HepG2 (cell line): ENCODE measurements around the gene CHD2. TPM values are rescaled to one million over a fixed set of nuclear protein-coding genes. Genes with fewer than 3 reads are reported as not detected.

Experiments
- HNRNPH1 ChIP-seq: fragments of 200-400 bp; formaldehyde crosslinking; optimal IDR thresholded peaks from 2 replicates; pipeline ENCODE3; 2017; ENCODE audit warnings: mild to moderate bottlenecking, low read depth, low read length
- HNRNPUL1 ChIP-seq: fragments of 200-400 bp; formaldehyde crosslinking; IDR thresholded peaks from 2 replicates; pipeline ENCODE4 v1.6.1; 2017; ENCODE audit warnings: low read depth, mild to moderate bottlenecking, low read length, moderate library complexity
- JARID2 ChIP-seq: sonication (generic); formaldehyde crosslinking; IDR thresholded peaks from 2 replicates; pipeline ENCODE4 v1.8.1; 2023; ENCODE audit warnings: missing genetic modification reagents, inconsistent platforms; ENCODE audit not compliant: insufficient replicate concordance
- MAFF ChIP-seq: IDR thresholded peaks from 2 replicates; pipeline ENCODE4 v1.6.1; 2011; ENCODE audit warnings: low read depth, low read length, improper control_type of control experiment
- NFKBIZ ChIP-seq: IDR thresholded peaks from 2 replicates; pipeline ENCODE4 v1.6.1; 2018; ENCODE audit warnings: missing genetic modification reagents, missing compliant biosample characterization
- NR3C1 ChIP-seq: sonication (generic); formaldehyde crosslinking; IDR thresholded peaks from 2 replicates; pipeline ENCODE4 v1.4.0; 2020; ENCODE audit warnings: missing genetic modification reagents
- UBTF ChIP-seq: sonication (generic); formaldehyde crosslinking; IDR thresholded peaks from 2 replicates; pipeline ENCODE4 v1.4.0; 2020; ENCODE audit warnings: mild to moderate bottlenecking, missing genetic modification reagents
- ZNF317 ChIP-seq: sonication (generic); formaldehyde crosslinking; IDR thresholded peaks from 2 replicates; pipeline ENCODE4 v1.5.0; 2020; ENCODE audit warnings: mild to moderate bottlenecking, missing genetic modification reagents
- ZNF34 ChIP-seq: sonication (generic); formaldehyde crosslinking; IDR thresholded peaks from 2 replicates; pipeline ENCODE4 v1.4.0; 2020; ENCODE audit warnings: mild to moderate bottlenecking, missing genetic modification reagents, borderline replicate concordance
- ZNF605 ChIP-seq: sonication (generic); formaldehyde crosslinking; IDR thresholded peaks from 2 replicates; pipeline ENCODE4 v1.8.0; 2022; ENCODE audit warnings: mild to moderate bottlenecking, missing genetic modification reagents
- ZNF678 ChIP-seq: sonication (generic); formaldehyde crosslinking; IDR thresholded peaks from 2 replicates; pipeline ENCODE4 v1.4.0; 2020; ENCODE audit warnings: mild to moderate bottlenecking, missing genetic modification reagents
- ZNF747 ChIP-seq: sonication (generic); formaldehyde crosslinking; IDR thresholded peaks from 2 replicates; pipeline ENCODE4 v1.8.1; 2023; ENCODE audit warnings: missing genetic modification reagents, mild to moderate bottlenecking, borderline replicate concordance
- polyA plus RNA-seq, 8 experiments: library from polyadenylated mRNA; depleted of rRNA in 3 of 8; stranded (reverse) in 7 of 8; unstranded in 1 of 8; fragments of >200 nt; fragmentation: Illumina TruSeq in 4 of 8; extraction: Trizol in 4 of 8; gene quantifications; 2 replicates each; pipeline versions ENCODE4 v1.2.1 to v1.2.3, GENCODE V29; 2011 to 2016; ENCODE audit warnings: low read depth in 4 of 8, missing spikeins in 1 of 8, mixed read lengths in 1 of 8; ENCODE audit not compliant: insufficient read depth in 1 of 8
- total RNA-seq, 5 experiments: library from RNA; depleted of rRNA; stranded (reverse); fragments of >200 nt; fragmentation: Illumina TruSeq; extraction: Trizol; gene quantifications; 2 replicates each; pipeline ENCODE4 v1.2.3, GENCODE V29; 2016; ENCODE audit warnings: low read depth in 1 of 5
- TF ChIP-seq, protein P1 (sequence below): sonication (generic); formaldehyde crosslinking; IDR thresholded peaks from 2 replicates; pipeline ENCODE4 v1.5.0; 2020; ENCODE audit warnings: mild to moderate bottlenecking, missing genetic modification reagents, borderline replicate concordance
- TF ChIP-seq, protein P2 (sequence below): sonication (generic); formaldehyde crosslinking; IDR thresholded peaks from 2 replicates; pipeline ENCODE4 v1.8.1; 2023; ENCODE audit warnings: mild to moderate bottlenecking, missing genetic modification reagents
- TF ChIP-seq, protein P3 (sequence below): IDR thresholded peaks from 2 replicates; pipeline ENCODE4 v1.6.1; 2018; ENCODE audit warnings: missing genetic modification reagents, mild to moderate bottlenecking, missing compliant biosample characterization
- TF ChIP-seq, protein P4 (sequence below): sonication (generic); formaldehyde crosslinking; IDR thresholded peaks from 2 replicates; pipeline ENCODE4 v1.5.1; 2020; ENCODE audit warnings: mild to moderate bottlenecking, missing genetic modification reagents, borderline replicate concordance
- TF ChIP-seq, protein P5 (sequence below): sonication (generic); formaldehyde crosslinking; IDR thresholded peaks from 2 replicates; pipeline ENCODE4 v1.4.0; 2020; ENCODE audit warnings: mild to moderate bottlenecking, low read depth, missing genetic modification reagents

Gene CHD2
- total and polyA plus RNA-seq, 2 of the 13 experiments (the other 11 are each of a cell fraction or from before 2014, with no cell fraction given), result 54.0 to 54.1 TPM

GRCh38 chr15:92881802-92882696 is 18.1 kb upstream of the CHD2 start (continued):
- TF ChIP-seq ZNF747 (CRISPR knock-in tag) (no peak), UBTF (CRISPR knock-in tag) (peak; percentile 51), ZNF605 (CRISPR knock-in tag) (peak; percentile 79), JARID2 (CRISPR knock-in tag) (no peak), ZNF34 (no peak), MAFF (no peak), NR3C1 (CRISPR knock-in tag) (no peak), HNRNPUL1 (no peak), ZNF317 (CRISPR knock-in tag) (peak; percentile 28; the same call in 1 of the 2 replicates), NFKBIZ (CRISPR knock-in tag) (no peak), ZNF678 (CRISPR knock-in tag) (no peak), HNRNPH1 (no peak)
- TF ChIP-seq, protein P1, sequence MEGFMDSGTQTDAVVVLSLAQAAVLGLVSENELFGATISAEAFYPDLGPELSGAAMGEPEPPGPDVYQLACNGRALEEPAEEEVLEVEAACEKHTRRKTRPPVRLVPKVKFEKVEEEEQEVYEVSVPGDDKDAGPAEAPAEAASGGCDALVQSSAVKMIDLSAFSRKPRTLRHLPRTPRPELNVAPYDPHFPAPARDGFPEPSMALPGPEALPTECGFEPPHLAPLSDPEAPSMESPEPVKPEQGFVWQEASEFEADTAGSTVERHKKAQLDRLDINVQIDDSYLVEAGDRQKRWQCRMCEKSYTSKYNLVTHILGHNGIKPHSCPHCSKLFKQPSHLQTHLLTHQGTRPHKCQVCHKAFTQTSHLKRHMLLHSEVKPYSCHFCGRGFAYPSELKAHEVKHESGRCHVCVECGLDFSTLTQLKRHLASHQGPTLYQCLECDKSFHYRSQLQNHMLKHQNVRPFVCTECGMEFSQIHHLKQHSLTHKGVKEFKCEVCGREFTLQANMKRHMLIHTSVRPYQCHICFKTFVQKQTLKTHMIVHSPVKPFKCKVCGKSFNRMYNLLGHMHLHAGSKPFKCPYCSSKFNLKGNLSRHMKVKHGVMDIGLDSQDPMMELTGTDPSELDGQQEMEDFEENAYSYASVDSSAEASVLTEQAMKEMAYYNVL (CRISPR knock-in tag), result no peak; the same call in 1 of the 2 replicates
- TF ChIP-seq, protein P2, sequence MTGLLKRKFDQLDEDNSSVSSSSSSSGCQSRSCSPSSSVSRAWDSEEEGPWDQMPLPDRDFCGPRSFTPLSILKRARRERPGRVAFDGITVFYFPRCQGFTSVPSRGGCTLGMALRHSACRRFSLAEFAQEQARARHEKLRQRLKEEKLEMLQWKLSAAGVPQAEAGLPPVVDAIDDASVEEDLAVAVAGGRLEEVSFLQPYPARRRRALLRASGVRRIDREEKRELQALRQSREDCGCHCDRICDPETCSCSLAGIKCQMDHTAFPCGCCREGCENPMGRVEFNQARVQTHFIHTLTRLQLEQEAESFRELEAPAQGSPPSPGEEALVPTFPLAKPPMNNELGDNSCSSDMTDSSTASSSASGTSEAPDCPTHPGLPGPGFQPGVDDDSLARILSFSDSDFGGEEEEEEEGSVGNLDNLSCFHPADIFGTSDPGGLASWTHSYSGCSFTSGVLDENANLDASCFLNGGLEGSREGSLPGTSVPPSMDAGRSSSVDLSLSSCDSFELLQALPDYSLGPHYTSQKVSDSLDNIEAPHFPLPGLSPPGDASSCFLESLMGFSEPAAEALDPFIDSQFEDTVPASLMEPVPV (CRISPR knock-in tag), result no peak
- TF ChIP-seq, protein P3, sequence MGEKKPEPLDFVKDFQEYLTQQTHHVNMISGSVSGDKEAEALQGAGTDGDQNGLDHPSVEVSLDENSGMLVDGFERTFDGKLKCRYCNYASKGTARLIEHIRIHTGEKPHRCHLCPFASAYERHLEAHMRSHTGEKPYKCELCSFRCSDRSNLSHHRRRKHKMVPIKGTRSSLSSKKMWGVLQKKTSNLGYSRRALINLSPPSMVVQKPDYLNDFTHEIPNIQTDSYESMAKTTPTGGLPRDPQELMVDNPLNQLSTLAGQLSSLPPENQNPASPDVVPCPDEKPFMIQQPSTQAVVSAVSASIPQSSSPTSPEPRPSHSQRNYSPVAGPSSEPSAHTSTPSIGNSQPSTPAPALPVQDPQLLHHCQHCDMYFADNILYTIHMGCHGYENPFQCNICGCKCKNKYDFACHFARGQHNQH (CRISPR knock-in tag), result no peak; the same call in 1 of the 2 replicates
- TF ChIP-seq, protein P4, sequence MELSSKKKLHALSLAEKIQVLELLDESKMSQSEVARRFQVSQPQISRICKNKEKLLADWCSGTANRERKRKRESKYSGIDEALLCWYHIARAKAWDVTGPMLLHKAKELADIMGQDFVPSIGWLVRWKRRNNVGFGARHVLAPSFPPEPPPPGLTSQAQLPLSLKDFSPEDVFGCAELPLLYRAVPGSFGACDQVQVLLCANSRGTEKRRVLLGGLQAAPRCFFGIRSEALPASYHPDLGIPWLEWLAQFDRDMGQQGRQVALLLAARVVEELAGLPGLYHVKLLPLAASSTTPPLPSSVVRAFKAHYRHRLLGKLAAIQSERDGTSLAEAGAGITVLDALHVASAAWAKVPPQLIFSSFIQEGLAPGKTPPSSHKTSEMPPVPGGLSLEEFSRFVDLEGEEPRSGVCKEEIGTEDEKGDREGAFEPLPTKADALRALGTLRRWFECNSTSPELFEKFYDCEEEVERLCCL, result no peak
- TF ChIP-seq, protein P5, sequence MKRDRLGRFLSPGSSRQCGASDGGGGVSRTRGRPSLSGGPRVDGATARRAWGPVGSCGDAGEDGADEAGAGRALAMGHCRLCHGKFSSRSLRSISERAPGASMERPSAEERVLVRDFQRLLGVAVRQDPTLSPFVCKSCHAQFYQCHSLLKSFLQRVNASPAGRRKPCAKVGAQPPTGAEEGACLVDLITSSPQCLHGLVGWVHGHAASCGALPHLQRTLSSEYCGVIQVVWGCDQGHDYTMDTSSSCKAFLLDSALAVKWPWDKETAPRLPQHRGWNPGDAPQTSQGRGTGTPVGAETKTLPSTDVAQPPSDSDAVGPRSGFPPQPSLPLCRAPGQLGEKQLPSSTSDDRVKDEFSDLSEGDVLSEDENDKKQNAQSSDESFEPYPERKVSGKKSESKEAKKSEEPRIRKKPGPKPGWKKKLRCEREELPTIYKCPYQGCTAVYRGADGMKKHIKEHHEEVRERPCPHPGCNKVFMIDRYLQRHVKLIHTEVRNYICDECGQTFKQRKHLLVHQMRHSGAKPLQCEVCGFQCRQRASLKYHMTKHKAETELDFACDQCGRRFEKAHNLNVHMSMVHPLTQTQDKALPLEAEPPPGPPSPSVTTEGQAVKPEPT (CRISPR knock-in tag), result no peak
